ENCODE data around the gene RNF213.

The RNF213 gene

DNA sequence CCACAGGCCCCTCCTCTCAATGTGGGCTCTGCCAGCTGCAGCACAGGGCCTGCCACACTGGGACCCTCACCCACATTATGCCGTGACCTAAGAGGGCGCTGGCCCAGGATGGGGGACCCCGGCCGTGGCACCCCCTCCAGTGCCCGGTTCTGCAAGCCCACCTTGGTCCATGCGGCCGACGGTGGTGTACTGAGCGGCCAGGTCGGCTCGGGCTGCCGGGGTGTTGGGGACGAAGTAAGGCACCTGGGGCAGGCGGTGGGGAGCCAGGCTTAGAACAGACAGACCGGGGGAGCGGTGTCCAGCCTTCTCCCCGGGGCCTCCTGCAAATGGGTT is 47.0 kb upstream of the RNF213 start:
- Histone ChIP-seq H4K8ac (ENCODE audit: low read length) (no peak overlapping the region), H3K9me3 (ENCODE audit: control insufficient read depth, low read length) (no peaks in the 10 kb centered on the region)

DNA sequence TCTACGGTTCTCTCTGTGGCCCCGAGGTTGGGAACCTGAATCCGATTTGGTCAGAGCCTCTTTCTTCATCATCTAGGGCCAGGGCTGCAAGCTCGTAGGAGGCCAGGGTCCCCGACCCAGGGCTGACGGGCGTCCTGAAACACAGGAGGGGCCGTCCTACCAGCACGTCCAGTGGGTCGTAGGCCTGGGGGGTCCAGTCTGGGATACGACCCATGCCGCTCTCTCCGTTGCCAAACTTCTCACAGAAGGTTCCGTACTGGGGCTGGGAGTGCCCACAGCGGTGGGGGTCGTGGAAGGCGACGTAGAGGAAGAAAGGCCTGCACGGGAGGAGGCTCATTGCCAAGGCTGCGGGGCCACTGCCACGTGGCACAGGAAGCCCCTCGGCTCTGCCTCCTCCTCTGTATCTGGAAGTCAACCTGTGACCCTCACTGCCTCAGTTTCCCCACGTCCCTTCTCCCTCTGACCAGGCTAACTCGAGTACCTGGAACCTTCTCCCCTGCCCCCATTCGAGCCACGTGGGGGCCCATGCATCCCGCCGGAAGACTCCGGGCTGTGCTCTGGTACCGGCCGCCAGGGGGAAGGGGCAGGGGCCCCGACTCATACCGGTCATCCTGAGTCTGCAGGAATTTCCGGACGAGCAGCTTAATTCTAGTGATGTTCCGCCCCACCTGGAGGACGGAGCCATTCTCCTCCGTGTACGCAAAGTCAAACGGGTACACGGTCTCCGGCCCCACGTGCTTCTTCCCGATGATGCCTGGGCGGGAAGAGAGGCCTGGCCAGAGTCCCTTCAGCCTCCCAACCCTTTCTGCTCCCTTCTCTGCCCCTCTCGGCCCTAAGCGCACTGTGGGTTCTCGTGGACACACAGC is 46.4 kb upstream of the RNF213 start:
- Histone ChIP-seq H3K23ac (ENCODE audit: low read length in 2 of 2) (no peak overlapping the region), H2BK120ac (ENCODE audit: low read depth, low read length) (no peak overlapping the region), H3K27ac (ENCODE audit: low read length, poor library complexity, severe bottlenecking) (no peak overlapping the region), H2BK15ac (ENCODE audit: low read depth, poor library complexity, severe bottlenecking) (peak overlapping the region; percentile 9), H3K4me3 (ENCODE audit: insufficient read depth in 1 of 2, low read depth in 1 of 2, low read length in 2 of 2) (no peak overlapping the region), H4K8ac (ENCODE audit: low read length) (no peak overlapping the region), H3K4me1 (ENCODE audit: control insufficient read depth, insufficient read depth, low read depth, low read length) (peaks cover 12% of the 10 kb centered on the region), H2AFZ (ENCODE audit: low read depth, low read length) (no peak overlapping the region), H4K91ac (ENCODE audit: low read length) (no peak overlapping the region), H3K9me3 (ENCODE audit: control insufficient read depth, low read length) (no peaks in the 10 kb centered on the region), H3K4me2 (ENCODE audit: low read length, poor library complexity, severe bottlenecking) (no peak overlapping the region), H2BK12ac (ENCODE audit: low read length in 2 of 2) (no peak overlapping the region), H3K4ac (ENCODE audit: low read depth in 1 of 2, low read length in 2 of 2) (no peak overlapping the region), H3K9ac (ENCODE audit: low read length) (no peak overlapping the region), H2BK5ac (ENCODE audit: low read depth, low read length, poor library complexity, severe bottlenecking) (no peak overlapping the region), H3K18ac (ENCODE audit: low read depth in 1 of 2, low read length in 2 of 2) (no peak overlapping the region), H3K14ac (ENCODE audit: low read length in 2 of 2) (no peak overlapping the region), H3K79me1 (replicated peaks; ENCODE audit: low read length, poor library complexity, severe bottlenecking) (peaks cover 22% of the 10 kb centered on the region), H3K27me3 (ENCODE audit: control insufficient read depth in 1 of 2, insufficient read depth in 1 of 2, low read length in 2 of 2) (no peaks in the 10 kb centered on the region), H2AK5ac (ENCODE audit: low read length, severe bottlenecking) (no peak overlapping the region), H3K36me3 (ENCODE audit: control insufficient read depth in 1 of 2, insufficient read depth in 2 of 2, low read depth in 1 of 2, low read length in 2 of 2) (peaks cover 84 to 90% of the 10 kb centered on the region in 2 experiments)
- no peak for DNase-seq
- WGBS, result 96% methylated on average over 48 of the region's 48 CpGs

More for the DNA sequence above, 47.0 kb upstream of the RNF213 start:
- Histone ChIP-seq H3K9ac (ENCODE audit: low read length) (no peak overlapping the region), H4K91ac (ENCODE audit: low read length) (no peak overlapping the region), H2BK5ac (ENCODE audit: low read depth, low read length, poor library complexity, severe bottlenecking) (no peak overlapping the region), H3K27me3 (ENCODE audit: control insufficient read depth in 1 of 2, insufficient read depth in 1 of 2, low read length in 2 of 2) (no peaks in the 10 kb centered on the region), H3K4ac (ENCODE audit: low read depth in 1 of 2, low read length in 2 of 2) (no peak overlapping the region), H2BK12ac (ENCODE audit: low read length in 2 of 2) (no peak overlapping the region), H3K4me2 (ENCODE audit: low read length, poor library complexity, severe bottlenecking) (no peak overlapping the region), H3K23ac (ENCODE audit: low read length in 2 of 2) (no peak overlapping the region), H2BK120ac (ENCODE audit: low read depth, low read length) (no peak overlapping the region), H2AK5ac (ENCODE audit: low read length, severe bottlenecking) (no peak overlapping the region), H3K4me3 (ENCODE audit: insufficient read depth in 1 of 2, low read depth in 1 of 2, low read length in 2 of 2) (peak overlapping the region in 1 of 2 experiments; percentile 11), H3K36me3 (ENCODE audit: control insufficient read depth in 1 of 2, insufficient read depth in 2 of 2, low read depth in 1 of 2, low read length in 2 of 2) (peaks cover 90 to 95% of the 10 kb centered on the region in 2 experiments), H3K18ac (ENCODE audit: low read depth in 1 of 2, low read length in 2 of 2) (no peak overlapping the region), H3K4me1 (ENCODE audit: control insufficient read depth, insufficient read depth, low read depth, low read length) (peaks cover 10% of the 10 kb centered on the region), H3K14ac (ENCODE audit: low read length in 2 of 2) (no peak overlapping the region), H2BK15ac (ENCODE audit: low read depth, poor library complexity, severe bottlenecking) (no peak overlapping the region), H2AFZ (ENCODE audit: low read depth, low read length) (no peak overlapping the region), H3K79me1 (replicated peaks; ENCODE audit: low read length, poor library complexity, severe bottlenecking) (peaks cover 22% of the 10 kb centered on the region), H3K27ac (ENCODE audit: low read length, poor library complexity, severe bottlenecking) (no peak overlapping the region)
- WGBS, result 98% methylated on average over 17 of the region's 17 CpGs
- no peak for DNase-seq

DNA sequence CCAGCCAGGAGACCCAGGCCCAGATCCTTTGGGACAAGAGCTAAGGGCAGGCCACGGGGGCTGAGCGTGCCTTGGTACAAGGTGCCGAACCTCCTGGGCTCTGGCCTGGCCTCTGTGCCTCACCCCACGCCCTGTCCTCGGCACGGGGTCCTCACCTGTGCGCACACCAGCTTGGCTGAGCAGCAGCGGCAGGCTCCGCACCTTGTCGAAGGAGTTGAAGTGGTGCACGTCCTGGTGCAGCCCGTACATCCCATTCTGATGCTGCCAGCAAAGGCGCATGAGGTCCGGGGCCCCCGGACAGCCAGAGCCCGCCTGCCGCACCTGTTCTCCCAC is 45.8 kb upstream of the RNF213 start:
- Histone ChIP-seq H3K4ac (ENCODE audit: low read depth in 1 of 2, low read length in 2 of 2) (no peak overlapping the region), H3K36me3 (ENCODE audit: control insufficient read depth in 1 of 2, insufficient read depth in 2 of 2, low read depth in 1 of 2, low read length in 2 of 2) (peaks cover 78 to 84% of the 10 kb centered on the region in 2 experiments), H3K14ac (ENCODE audit: low read length in 2 of 2) (no peak overlapping the region), H2BK120ac (ENCODE audit: low read depth, low read length) (no peak overlapping the region), H3K4me1 (ENCODE audit: control insufficient read depth, insufficient read depth, low read depth, low read length) (peaks cover 13% of the 10 kb centered on the region), H3K23ac (ENCODE audit: low read length in 2 of 2) (no peak overlapping the region), H3K9me3 (ENCODE audit: control insufficient read depth, low read length) (no peaks in the 10 kb centered on the region), H2AFZ (ENCODE audit: low read depth, low read length) (no peak overlapping the region), H2BK12ac (ENCODE audit: low read length in 2 of 2) (no peak overlapping the region), H4K8ac (ENCODE audit: low read length) (no peak overlapping the region), H3K27ac (ENCODE audit: low read length, poor library complexity, severe bottlenecking) (no peak overlapping the region), H4K91ac (ENCODE audit: low read length) (no peak overlapping the region), H3K27me3 (ENCODE audit: control insufficient read depth in 1 of 2, insufficient read depth in 1 of 2, low read length in 2 of 2) (no peaks in the 10 kb centered on the region), H2BK5ac (ENCODE audit: low read depth, low read length, poor library complexity, severe bottlenecking) (no peak overlapping the region), H3K9ac (ENCODE audit: low read length) (no peak overlapping the region), H3K4me3 (ENCODE audit: insufficient read depth in 1 of 2, low read depth in 1 of 2, low read length in 2 of 2) (no peak overlapping the region), H3K79me1 (replicated peaks; ENCODE audit: low read length, poor library complexity, severe bottlenecking) (peaks cover 22% of the 10 kb centered on the region), H2BK15ac (ENCODE audit: low read depth, poor library complexity, severe bottlenecking) (no peak overlapping the region), H2AK5ac (ENCODE audit: low read length, severe bottlenecking) (no peak overlapping the region), H3K18ac (ENCODE audit: low read depth in 1 of 2, low read length in 2 of 2) (no peak overlapping the region), H3K4me2 (ENCODE audit: low read length, poor library complexity, severe bottlenecking) (no peak overlapping the region)
- DNase-seq, result no peak
- 94% methylated on average over 17 of the region's 17 CpGs for WGBS

DNA sequence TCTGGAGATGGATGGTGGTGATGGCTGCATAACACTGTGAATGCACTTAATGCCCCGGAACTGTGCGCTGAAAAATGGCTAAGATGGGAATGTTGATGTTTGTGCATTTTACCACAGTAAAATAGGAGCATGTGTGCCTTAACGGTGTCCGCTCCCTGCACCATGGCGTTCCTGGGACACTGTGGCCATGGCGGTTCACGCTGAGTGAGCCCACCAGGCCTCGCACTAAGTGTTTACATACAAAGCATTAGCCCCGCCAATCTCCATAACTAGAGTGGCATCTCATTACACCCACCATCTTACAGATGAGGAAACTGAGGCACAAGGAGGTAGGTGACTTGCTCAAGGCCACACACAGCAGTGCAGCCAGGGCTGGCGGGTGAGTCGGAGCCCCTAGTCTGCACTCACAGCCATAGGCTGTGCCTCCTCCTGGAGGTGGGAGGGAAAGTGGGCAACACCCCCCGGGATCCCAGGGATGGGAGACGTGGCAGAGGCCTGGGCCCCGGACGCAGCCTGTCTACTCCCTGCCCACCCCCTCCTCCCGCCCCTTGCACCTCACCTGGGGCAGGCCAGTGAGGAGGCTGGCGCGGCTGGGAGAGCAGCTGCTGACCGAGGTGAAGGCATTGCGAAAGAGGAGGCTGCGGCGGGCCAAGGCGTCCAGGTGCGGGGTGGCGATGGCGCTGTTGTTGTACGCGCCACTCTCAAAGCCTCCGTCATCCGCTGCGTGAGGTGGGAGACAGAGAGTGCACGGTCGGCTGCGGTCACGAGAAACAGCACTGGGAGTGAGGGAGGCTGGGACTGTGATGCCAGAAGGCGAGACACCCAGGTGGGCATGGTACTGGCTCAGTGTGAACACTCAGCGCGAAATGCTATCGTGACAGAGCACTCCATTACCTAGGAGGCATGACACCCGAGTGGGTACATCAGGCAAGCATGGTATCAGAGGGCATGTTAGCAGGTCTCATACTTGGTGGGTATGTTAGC is 43.9 kb upstream of the RNF213 start:
- Histone ChIP-seq H2BK5ac (ENCODE audit: low read depth, low read length, poor library complexity, severe bottlenecking) (no peak overlapping the region), H3K9ac (ENCODE audit: low read length) (no peak overlapping the region), H3K4me1 (ENCODE audit: control insufficient read depth, insufficient read depth, low read depth, low read length) (peaks cover 18% of the 10 kb centered on the region), H3K27me3 (ENCODE audit: control insufficient read depth in 1 of 2, insufficient read depth in 1 of 2, low read length in 2 of 2) (no peaks in the 10 kb centered on the region), H3K14ac (ENCODE audit: low read length in 2 of 2) (no peak overlapping the region), H3K4ac (ENCODE audit: low read depth in 1 of 2, low read length in 2 of 2) (no peak overlapping the region), H3K9me3 (ENCODE audit: control insufficient read depth, low read length) (no peaks in the 10 kb centered on the region), H3K27ac (ENCODE audit: low read length, poor library complexity, severe bottlenecking) (no peak overlapping the region), H3K18ac (ENCODE audit: low read depth in 1 of 2, low read length in 2 of 2) (no peak overlapping the region), H4K8ac (ENCODE audit: low read length) (no peak overlapping the region), H3K36me3 (ENCODE audit: control insufficient read depth in 1 of 2, insufficient read depth in 2 of 2, low read depth in 1 of 2, low read length in 2 of 2) (peaks cover 59 to 70% of the 10 kb centered on the region in 2 experiments), H2BK15ac (ENCODE audit: low read depth, poor library complexity, severe bottlenecking) (no peak overlapping the region), H4K91ac (ENCODE audit: low read length) (no peak overlapping the region), H2AFZ (ENCODE audit: low read depth, low read length) (no peak overlapping the region), H3K23ac (ENCODE audit: low read length in 2 of 2) (no peak overlapping the region), H2AK5ac (ENCODE audit: low read length, severe bottlenecking) (no peak overlapping the region), H2BK12ac (ENCODE audit: low read length in 2 of 2) (no peak overlapping the region), H3K4me2 (ENCODE audit: low read length, poor library complexity, severe bottlenecking) (no peak overlapping the region), H3K4me3 (ENCODE audit: insufficient read depth in 1 of 2, low read depth in 1 of 2, low read length in 2 of 2) (no peak overlapping the region), H2BK120ac (ENCODE audit: low read depth, low read length) (no peak overlapping the region), H3K79me1 (replicated peaks; ENCODE audit: low read length, poor library complexity, severe bottlenecking) (peaks cover 30% of the 10 kb centered on the region)
- WGBS, result 96% methylated on average over 36 of the region's 40 CpGs
- DNase-seq, result no peak
